ENCODE results near the gene NPM1.

DNA sequence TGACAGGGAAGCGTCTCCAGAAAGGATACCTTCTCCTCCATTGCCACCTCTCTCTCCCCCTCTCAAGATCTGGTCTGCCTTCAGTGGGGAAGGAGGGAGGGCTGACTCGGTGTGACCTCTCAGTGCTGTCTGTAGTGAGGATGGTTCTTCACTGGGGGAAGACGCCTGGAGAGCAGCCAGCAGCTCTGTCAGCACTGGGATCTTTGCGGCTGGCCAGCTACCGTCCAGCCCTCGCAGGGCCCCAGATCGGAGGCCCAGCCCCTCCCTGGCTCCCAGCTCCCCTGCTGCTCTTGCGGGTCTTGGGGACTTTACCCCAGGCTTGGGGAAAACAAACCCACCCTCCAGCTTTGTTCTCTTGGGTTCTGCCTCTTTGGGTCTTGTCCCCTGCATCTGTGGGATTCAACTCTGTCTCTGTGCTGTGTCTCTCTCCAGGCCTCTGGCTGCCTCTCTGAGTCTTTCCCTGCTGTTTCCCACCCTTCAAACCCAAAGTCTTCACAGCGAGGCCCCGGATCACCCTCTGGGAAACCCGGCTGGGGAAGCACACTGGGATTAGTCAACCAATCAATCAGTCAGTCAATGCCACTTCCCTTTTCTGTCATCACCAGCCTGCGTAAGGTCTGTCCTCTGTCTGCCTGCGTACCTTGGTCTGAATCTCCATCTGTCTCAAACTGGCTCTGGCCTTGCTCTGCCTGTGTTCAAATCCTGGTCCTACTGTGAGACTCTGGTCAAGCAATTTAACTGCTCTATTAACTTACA, 54.8 kb downstream of the NPM1 start:
- TF ChIP-seq POLR2A (IDR thresholded peaks at IDR 0.05) (no peak), EP300 (IDR thresholded peaks at IDR 0.05) (no peak)
- TF ChIP-seq, protein P1, sequence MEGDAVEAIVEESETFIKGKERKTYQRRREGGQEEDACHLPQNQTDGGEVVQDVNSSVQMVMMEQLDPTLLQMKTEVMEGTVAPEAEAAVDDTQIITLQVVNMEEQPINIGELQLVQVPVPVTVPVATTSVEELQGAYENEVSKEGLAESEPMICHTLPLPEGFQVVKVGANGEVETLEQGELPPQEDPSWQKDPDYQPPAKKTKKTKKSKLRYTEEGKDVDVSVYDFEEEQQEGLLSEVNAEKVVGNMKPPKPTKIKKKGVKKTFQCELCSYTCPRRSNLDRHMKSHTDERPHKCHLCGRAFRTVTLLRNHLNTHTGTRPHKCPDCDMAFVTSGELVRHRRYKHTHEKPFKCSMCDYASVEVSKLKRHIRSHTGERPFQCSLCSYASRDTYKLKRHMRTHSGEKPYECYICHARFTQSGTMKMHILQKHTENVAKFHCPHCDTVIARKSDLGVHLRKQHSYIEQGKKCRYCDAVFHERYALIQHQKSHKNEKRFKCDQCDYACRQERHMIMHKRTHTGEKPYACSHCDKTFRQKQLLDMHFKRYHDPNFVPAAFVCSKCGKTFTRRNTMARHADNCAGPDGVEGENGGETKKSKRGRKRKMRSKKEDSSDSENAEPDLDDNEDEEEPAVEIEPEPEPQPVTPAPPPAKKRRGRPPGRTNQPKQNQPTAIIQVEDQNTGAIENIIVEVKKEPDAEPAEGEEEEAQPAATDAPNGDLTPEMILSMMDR (IDR thresholded peaks at IDR 0.05): no peak
